ENCODE data around the gene AP3B1. TPM values are rescaled to one million over a fixed set of nuclear protein-coding genes. Genes with fewer than 3 reads are reported as not detected.
"Not testable (repeated sequence)": the region's sequence is repeated elsewhere in the genome, so short reads cannot be mapped to it uniquely, and the experiment has no call there.

The AP3B1 gene
- total and polyA plus RNA-seq, 12 donors, result 22.0 to 59.1 (median 34.3) TPM

DNA sequence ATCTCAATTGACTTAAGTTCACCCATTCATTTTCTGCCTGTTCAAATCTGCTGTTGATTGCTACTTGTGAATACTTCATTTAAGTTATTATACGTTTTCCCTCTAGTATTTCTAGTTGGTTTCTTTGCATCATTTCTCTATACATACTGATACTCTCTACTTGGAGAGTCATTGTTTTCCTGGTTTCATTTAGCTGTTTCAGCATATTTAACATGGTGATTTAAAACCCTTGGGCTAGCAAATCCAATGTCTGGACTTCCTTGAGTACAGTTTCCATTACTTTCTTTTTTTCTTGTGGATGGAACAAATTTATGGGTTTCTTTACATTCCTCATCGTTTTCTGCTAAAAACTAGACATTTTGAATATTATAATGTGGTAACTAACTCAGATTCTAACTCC is 90.7 kb downstream of the AP3B1 start:
- intact Hi-C loops (cut with DNase I), result no loop called here
- no peak for DNase-seq
- H3K9me3 ChIP-seq (replicated peaks in 1 of 3), result no peaks in the 10 kb centered on the region
- no peaks in the 10 kb centered on the region for H3K36me3 ChIP-seq (replicated peaks in 1 of 2)
- TF ChIP-seq, protein P1, sequence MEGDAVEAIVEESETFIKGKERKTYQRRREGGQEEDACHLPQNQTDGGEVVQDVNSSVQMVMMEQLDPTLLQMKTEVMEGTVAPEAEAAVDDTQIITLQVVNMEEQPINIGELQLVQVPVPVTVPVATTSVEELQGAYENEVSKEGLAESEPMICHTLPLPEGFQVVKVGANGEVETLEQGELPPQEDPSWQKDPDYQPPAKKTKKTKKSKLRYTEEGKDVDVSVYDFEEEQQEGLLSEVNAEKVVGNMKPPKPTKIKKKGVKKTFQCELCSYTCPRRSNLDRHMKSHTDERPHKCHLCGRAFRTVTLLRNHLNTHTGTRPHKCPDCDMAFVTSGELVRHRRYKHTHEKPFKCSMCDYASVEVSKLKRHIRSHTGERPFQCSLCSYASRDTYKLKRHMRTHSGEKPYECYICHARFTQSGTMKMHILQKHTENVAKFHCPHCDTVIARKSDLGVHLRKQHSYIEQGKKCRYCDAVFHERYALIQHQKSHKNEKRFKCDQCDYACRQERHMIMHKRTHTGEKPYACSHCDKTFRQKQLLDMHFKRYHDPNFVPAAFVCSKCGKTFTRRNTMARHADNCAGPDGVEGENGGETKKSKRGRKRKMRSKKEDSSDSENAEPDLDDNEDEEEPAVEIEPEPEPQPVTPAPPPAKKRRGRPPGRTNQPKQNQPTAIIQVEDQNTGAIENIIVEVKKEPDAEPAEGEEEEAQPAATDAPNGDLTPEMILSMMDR (IDR thresholded peaks at IDR 0.05), result no peak
- no peak for TF ChIP-seq POLR2A (IDR thresholded peaks at IDR 0.05)
- H3K27ac ChIP-seq, result no peak overlapping the region
- peaks cover 0 to 8% of the 10 kb centered on the region in 2 donors for H3K4me1 ChIP-seq (replicated peaks in 1 of 2)
- no peaks in the 10 kb centered on the region for H3K27me3 ChIP-seq
- no peak overlapping the region for H3K4me3 ChIP-seq
- WGBS, 4 donors, result 93 to 98% (median 94%) methylated on average over 2 of the region's 2 CpGs

DNA sequence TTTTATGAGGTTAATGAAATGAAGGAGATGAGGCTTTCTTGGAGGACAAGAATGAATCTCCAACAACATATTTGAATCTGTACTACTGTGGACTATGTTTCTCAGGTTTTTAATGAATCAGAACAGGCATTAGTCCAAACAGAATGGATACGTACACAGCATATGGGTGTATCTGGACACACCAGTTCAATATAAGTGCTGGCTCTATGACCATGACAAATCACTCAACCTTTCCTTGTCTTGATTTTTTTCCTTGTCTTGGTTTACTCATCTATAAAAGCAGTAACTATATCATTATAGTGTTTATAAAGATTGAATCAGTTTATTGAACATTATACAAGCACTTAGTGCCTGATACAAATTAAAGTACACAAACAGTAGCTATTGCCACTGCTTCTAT is 104.1 kb downstream of the AP3B1 start:
- H3K27me3 ChIP-seq, result no peaks in the 10 kb centered on the region
- no peak overlapping the region for H3K27ac ChIP-seq
- no peak for DNase-seq
- WGBS, 4 donors, result 95 to 98% (median 96%) methylated on average over 1 of the region's 1 CpG
- H3K4me3 ChIP-seq, result no peak overlapping the region
- no peaks in the 10 kb centered on the region for H3K36me3 ChIP-seq (replicated peaks in 1 of 2)
- peaks cover 0 to 9% (median 0%) of the 10 kb centered on the region in 3 donors for H3K9me3 ChIP-seq (replicated peaks in 1 of 3)
- no peaks in the 10 kb centered on the region for H3K4me1 ChIP-seq (replicated peaks in 1 of 2)
- TF ChIP-seq POLR2A (IDR thresholded peaks at IDR 0.05), result no peak
- TF ChIP-seq, protein P1 (IDR thresholded peaks at IDR 0.05), result no peak
- intact Hi-C loops (cut with DNase I), result no loop called here

DNA sequence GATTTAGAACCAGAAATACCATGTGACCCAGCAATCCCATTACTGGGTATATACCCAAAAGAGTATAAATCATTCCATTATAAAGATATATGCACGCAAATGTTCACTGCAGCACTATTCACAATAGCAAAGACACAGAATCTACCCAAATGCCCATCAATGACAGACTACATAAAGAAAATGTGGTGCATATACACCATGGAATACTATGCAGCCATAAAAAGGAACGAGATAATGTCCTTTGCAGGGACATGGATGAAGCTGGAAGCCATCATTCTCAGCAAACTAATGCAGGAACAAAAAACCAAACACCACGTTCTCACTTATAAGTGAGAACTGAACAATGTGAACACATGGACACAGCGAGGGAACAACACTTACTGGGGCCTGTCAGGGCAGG is 105.8 kb downstream of the AP3B1 start:
- DNase-seq; H3K4me3 ChIP-seq; H3K9me3 ChIP-seq (replicated peaks in 1 of 3); H3K27me3 ChIP-seq; H3K4me1 ChIP-seq (replicated peaks in 1 of 2); H3K27ac ChIP-seq; intact Hi-C loops (cut with DNase I); H3K36me3 ChIP-seq (replicated peaks in 1 of 2): not testable (repeated sequence)
- WGBS, 4 donors, result 94 to 99% (median 99%) methylated on average over 4 of the region's 4 CpGs

DNA sequence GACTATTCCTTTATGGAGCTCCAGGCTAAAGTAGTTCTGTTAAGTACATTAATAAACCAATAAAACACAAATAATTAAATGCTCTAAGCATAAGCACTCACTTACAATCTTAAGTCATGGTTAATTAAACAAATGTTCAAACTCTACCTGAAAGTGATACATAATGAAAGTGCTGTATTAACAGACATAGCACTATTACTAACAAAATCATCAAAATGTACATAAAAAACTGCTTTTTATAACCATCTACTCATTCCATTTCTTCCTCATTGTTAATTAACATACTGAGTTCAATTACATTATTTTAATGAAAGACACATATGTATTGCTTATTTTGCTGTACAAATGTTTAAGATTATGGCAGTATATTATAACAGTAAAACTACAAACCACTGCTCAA is 107.3 kb downstream of the AP3B1 start:
- Histone ChIP-seq H3K36me3 (replicated peaks in 1 of 2) (no peaks in the 10 kb centered on the region), H3K4me1 (replicated peaks in 1 of 2) (no peaks in the 10 kb centered on the region), H3K27me3 (no peaks in the 10 kb centered on the region), H3K4me3 (no peak overlapping the region), H3K9me3 (replicated peaks in 1 of 3) (peaks cover 0 to 9% (median 0%) of the 10 kb centered on the region in 3 donors), H3K27ac (no peak overlapping the region)
- DNase-seq, result no peak
- TF ChIP-seq, protein P1 (IDR thresholded peaks at IDR 0.05), result no peak
- TF ChIP-seq POLR2A (IDR thresholded peaks at IDR 0.05), result no peak
- intact Hi-C loops (cut with DNase I), result no loop called here

DNA sequence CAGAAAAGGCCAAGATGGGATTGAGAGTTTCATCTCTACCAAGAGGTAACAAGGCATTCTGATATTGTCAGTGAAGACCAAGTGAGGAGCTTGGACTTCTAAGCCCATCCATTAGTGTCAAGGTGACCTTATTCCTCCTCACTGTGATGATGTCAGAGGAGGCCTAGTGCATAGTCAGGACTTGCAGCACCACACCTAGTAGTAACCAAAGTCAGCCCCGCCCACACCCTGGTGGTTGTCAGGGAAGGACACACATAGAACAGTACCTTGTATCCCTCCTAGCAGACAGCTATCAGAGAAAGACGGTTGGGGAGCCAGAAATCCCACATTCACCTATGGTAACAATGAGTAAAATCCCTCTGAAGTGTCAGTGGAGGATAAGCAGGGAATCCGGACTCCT is 111.7 kb downstream of the AP3B1 start:
- Histone ChIP-seq H3K27me3 (no peaks in the 10 kb centered on the region), H3K9me3 (replicated peaks in 1 of 3) (peaks cover 0 to 3% (median 0%) of the 10 kb centered on the region in 3 donors), H3K4me1 (replicated peaks in 1 of 2) (no peaks in the 10 kb centered on the region), H3K36me3 (replicated peaks in 1 of 2) (no peaks in the 10 kb centered on the region), H3K27ac (no peak overlapping the region), H3K4me3 (no peak overlapping the region)
- TF ChIP-seq, protein P1 (IDR thresholded peaks at IDR 0.05), result no peak
- TF ChIP-seq POLR2A (IDR thresholded peaks at IDR 0.05), result no peak
- no peak for DNase-seq
- intact Hi-C loops (cut with DNase I), result no loop called here
- WGBS, 4 donors, result 94 to 100% (median 97%) methylated on average over 3 of the region's 3 CpGs
